ENCODE measurements around the gene RPP25L.

- TF ChIP-seq POLR2A (IDR thresholded peaks at IDR 0.05) (no peak), CTCF (IDR thresholded peaks at IDR 0.05) (peak; percentile 71 to 85 (median 79))
Measured at GRCh38 chr9:34633851-34634550, 22.1 kb upstream of the RPP25L start.
